ENCODE measurements around the gene SRP19.
A peak's percentile ranks its signal among the peaks of the same experiment; 100 is the strongest.

The SRP19 gene

GRCh38 chr5:112833971-112834370 is 27.1 kb upstream of the SRP19 start:
- Histone ChIP-seq H3K4me2 (ENCODE audit: low read length) (no peak overlapping the region), H2AFZ (ENCODE audit: insufficient read depth, low read length, poor library complexity) (no peak overlapping the region), H3K9ac (ENCODE audit: low read length) (no peak overlapping the region), H3K4ac (ENCODE audit: low read depth, low read length) (no peak overlapping the region), H3K27me3 (ENCODE audit: insufficient read depth, low read length) (no peaks in the 10 kb centered on the region), H3K23ac (ENCODE audit: low read length) (no peak overlapping the region), H3K27ac (ENCODE audit: low read depth, low read length) (no peak overlapping the region), H3K79me1 (ENCODE audit: low read length) (no peaks in the 10 kb centered on the region), H4K12ac (ENCODE audit: low read depth, low read length) (no peak overlapping the region), H2BK120ac (ENCODE audit: insufficient read depth, low read length, poor library complexity) (no peak overlapping the region), H2BK12ac (ENCODE audit: low read length) (no peak overlapping the region), H3K4me3 (ENCODE audit: low read depth, low read length) (no peak overlapping the region), H4K91ac (ENCODE audit: low read depth, low read length) (no peak overlapping the region), H4K8ac (ENCODE audit: low read depth, low read length) (no peak overlapping the region), H3K18ac (ENCODE audit: low read length) (no peak overlapping the region), H3K14ac (ENCODE audit: low read length) (no peak overlapping the region), H3K79me2 (ENCODE audit: control insufficient read depth, insufficient read depth, low read length, poor library complexity) (no peaks in the 10 kb centered on the region), H2AK5ac (ENCODE audit: low read length) (no peak overlapping the region), H3K4me1 (ENCODE audit: control insufficient read depth in 1 of 2, insufficient read depth in 2 of 2, low read length in 2 of 2) (no peaks in the 10 kb centered on the region), H3K9me3 (ENCODE audit: insufficient read depth, low read depth, low read length) (no peaks in the 10 kb centered on the region), H3K36me3 (ENCODE audit: control insufficient read depth in 1 of 2, insufficient read depth in 2 of 2, low read length in 2 of 2) (peaks cover 4 to 8% of the 10 kb centered on the region in 2 experiments), H2BK5ac (ENCODE audit: low read depth, low read length, poor library complexity) (no peak overlapping the region)
- no CpG with 5 or more reads among the region's 13 CpGs for WGBS (ENCODE audit: extremely low coverage, insufficient coverage, insufficient read length)
- peak; percentile 82 to 92 for DNase-seq

DNA sequence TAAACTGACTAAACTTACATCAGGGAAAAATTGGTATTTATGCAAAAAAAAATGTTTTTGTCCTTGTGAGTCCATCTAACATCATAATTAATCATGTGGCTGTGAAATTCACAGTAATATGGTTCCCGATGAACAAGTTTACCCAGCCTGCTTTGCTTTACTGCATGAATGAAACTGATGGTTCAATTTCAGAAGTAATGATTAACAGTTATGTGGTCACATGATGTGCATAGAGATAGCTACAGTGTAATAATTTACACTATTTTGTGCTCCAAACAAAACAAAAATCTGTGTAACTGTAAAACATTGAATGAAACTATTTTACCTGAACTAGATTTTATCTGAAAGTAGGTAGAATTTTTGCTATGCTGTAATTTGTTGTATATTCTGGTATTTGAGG is 16.6 kb upstream of the SRP19 start:
- H3K27ac ChIP-seq (ENCODE audit: low read depth, low read length) = no peak overlapping the region
- no peaks in the 10 kb centered on the region for H3K79me1 ChIP-seq (ENCODE audit: low read length)
- H3K79me2 ChIP-seq (ENCODE audit: control insufficient read depth, insufficient read depth, low read length, poor library complexity) = no peaks in the 10 kb centered on the region
- no peak overlapping the region for H4K12ac ChIP-seq (ENCODE audit: low read depth, low read length)
- no peaks in the 10 kb centered on the region for H3K4me1 ChIP-seq (ENCODE audit: control insufficient read depth in 1 of 2, insufficient read depth in 2 of 2, low read length in 2 of 2)
- H2BK12ac ChIP-seq (ENCODE audit: low read length) = no peak overlapping the region
- no peak overlapping the region for H3K23ac ChIP-seq (ENCODE audit: low read length)
- H2BK5ac ChIP-seq (ENCODE audit: low read depth, low read length, poor library complexity) = no peak overlapping the region
- WGBS (ENCODE audit: extremely low coverage, insufficient coverage, insufficient read length) = no CpG with 5 or more reads among the region's 1 CpG
- H3K27me3 ChIP-seq (ENCODE audit: insufficient read depth, low read length) = no peaks in the 10 kb centered on the region
- H4K8ac ChIP-seq (ENCODE audit: low read depth, low read length) = no peak overlapping the region
- no peak overlapping the region for H3K4me3 ChIP-seq (ENCODE audit: low read depth, low read length)
- no peak for DNase-seq
- no peak overlapping the region for H3K4me2 ChIP-seq (ENCODE audit: low read length)
- no peaks in the 10 kb centered on the region for H3K9me3 ChIP-seq (ENCODE audit: insufficient read depth, low read depth, low read length)
- no peak overlapping the region for H3K18ac ChIP-seq (ENCODE audit: low read length)
- H2AK5ac ChIP-seq (ENCODE audit: low read length) = no peak overlapping the region
- H2AFZ ChIP-seq (ENCODE audit: insufficient read depth, low read length, poor library complexity) = no peak overlapping the region
- no peak overlapping the region for H4K91ac ChIP-seq (ENCODE audit: low read depth, low read length)
- H3K36me3 ChIP-seq (ENCODE audit: control insufficient read depth in 1 of 2, insufficient read depth in 2 of 2, low read length in 2 of 2) = peaks cover 0 to 8% of the 10 kb centered on the region in 2 experiments
- H3K14ac ChIP-seq (ENCODE audit: low read length) = no peak overlapping the region
- H3K4ac ChIP-seq (ENCODE audit: low read depth, low read length) = no peak overlapping the region
- H3K9ac ChIP-seq (ENCODE audit: low read length) = no peak overlapping the region
- H2BK120ac ChIP-seq (ENCODE audit: insufficient read depth, low read length, poor library complexity) = no peak overlapping the region

- H2BK12ac ChIP-seq (ENCODE audit: low read length) = no peak overlapping the region
- WGBS (ENCODE audit: extremely low coverage, insufficient coverage, insufficient read length) = no CpG with 5 or more reads among the region's 5 CpGs
- no peak overlapping the region for H2BK120ac ChIP-seq (ENCODE audit: insufficient read depth, low read length, poor library complexity)
- no peak overlapping the region for H4K91ac ChIP-seq (ENCODE audit: low read depth, low read length)
- H2AK5ac ChIP-seq (ENCODE audit: low read length) = no peak overlapping the region
- H3K4me2 ChIP-seq (ENCODE audit: low read length) = no peak overlapping the region
- no peak for DNase-seq
- no peaks in the 10 kb centered on the region for H3K27me3 ChIP-seq (ENCODE audit: insufficient read depth, low read length)
- no peaks in the 10 kb centered on the region for H3K36me3 ChIP-seq (ENCODE audit: control insufficient read depth in 1 of 2, insufficient read depth in 2 of 2, low read length in 2 of 2)
- H3K14ac ChIP-seq (ENCODE audit: low read length) = no peak overlapping the region
- H3K4ac ChIP-seq (ENCODE audit: low read depth, low read length) = no peak overlapping the region
- no peak overlapping the region for H2AFZ ChIP-seq (ENCODE audit: insufficient read depth, low read length, poor library complexity)
- no peaks in the 10 kb centered on the region for H3K4me1 ChIP-seq (ENCODE audit: control insufficient read depth in 1 of 2, insufficient read depth in 2 of 2, low read length in 2 of 2)
- no peak overlapping the region for H3K27ac ChIP-seq (ENCODE audit: low read depth, low read length)
- no peak overlapping the region for H3K4me3 ChIP-seq (ENCODE audit: low read depth, low read length)
- H3K23ac ChIP-seq (ENCODE audit: low read length) = peak overlapping the region; percentile 85
- no peak overlapping the region for H4K8ac ChIP-seq (ENCODE audit: low read depth, low read length)
- H3K18ac ChIP-seq (ENCODE audit: low read length) = no peak overlapping the region
- H4K12ac ChIP-seq (ENCODE audit: low read depth, low read length) = no peak overlapping the region
- no peaks in the 10 kb centered on the region for H3K79me1 ChIP-seq (ENCODE audit: low read length)
- H3K9me3 ChIP-seq (ENCODE audit: insufficient read depth, low read depth, low read length) = no peaks in the 10 kb centered on the region
- no peak overlapping the region for H3K9ac ChIP-seq (ENCODE audit: low read length)
- H3K79me2 ChIP-seq (ENCODE audit: control insufficient read depth, insufficient read depth, low read length, poor library complexity) = no peaks in the 10 kb centered on the region
- H2BK5ac ChIP-seq (ENCODE audit: low read depth, low read length, poor library complexity) = no peak overlapping the region
These were observed 14.5 kb upstream of the SRP19 start for GRCh38 chr5:112846556-112846955.

DNA sequence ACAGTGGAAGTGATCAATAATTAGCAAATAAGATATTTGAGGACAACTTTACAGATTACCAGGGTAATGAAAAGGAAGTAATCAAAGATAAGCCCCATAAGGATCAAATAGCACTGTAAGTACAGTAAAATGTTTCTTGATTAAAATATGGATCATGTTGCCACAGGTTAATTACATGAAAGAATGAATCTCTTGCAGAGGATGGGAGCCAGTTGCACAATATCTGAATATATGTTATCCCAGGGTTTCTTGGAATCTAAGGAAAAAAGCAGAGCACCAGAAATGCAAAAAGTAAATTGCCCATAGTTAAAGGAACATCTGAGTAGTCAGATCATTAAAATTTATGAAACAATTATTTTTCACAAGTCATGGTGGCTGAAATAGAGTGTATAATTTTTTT is 13.8 kb upstream of the SRP19 start:
- no peak overlapping the region for H4K12ac ChIP-seq (ENCODE audit: low read depth, low read length)
- H2BK120ac ChIP-seq (ENCODE audit: insufficient read depth, low read length, poor library complexity) = no peak overlapping the region
- H3K14ac ChIP-seq (ENCODE audit: low read length) = no peak overlapping the region
- H3K27me3 ChIP-seq (ENCODE audit: insufficient read depth, low read length) = no peaks in the 10 kb centered on the region
- H4K8ac ChIP-seq (ENCODE audit: low read depth, low read length) = no peak overlapping the region
- no peaks in the 10 kb centered on the region for H3K79me2 ChIP-seq (ENCODE audit: control insufficient read depth, insufficient read depth, low read length, poor library complexity)
- H3K79me1 ChIP-seq (ENCODE audit: low read length) = no peaks in the 10 kb centered on the region
- H3K4me3 ChIP-seq (ENCODE audit: low read depth, low read length) = no peak overlapping the region
- H3K9ac ChIP-seq (ENCODE audit: low read length) = no peak overlapping the region
- H3K27ac ChIP-seq (ENCODE audit: low read depth, low read length) = no peak overlapping the region
- H3K9me3 ChIP-seq (ENCODE audit: insufficient read depth, low read depth, low read length) = no peaks in the 10 kb centered on the region
- H2BK5ac ChIP-seq (ENCODE audit: low read depth, low read length, poor library complexity) = no peak overlapping the region
- no peak overlapping the region for H3K4me2 ChIP-seq (ENCODE audit: low read length)
- no peak overlapping the region for H3K4ac ChIP-seq (ENCODE audit: low read depth, low read length)
- H3K4me1 ChIP-seq (ENCODE audit: control insufficient read depth in 1 of 2, insufficient read depth in 2 of 2, low read length in 2 of 2) = no peaks in the 10 kb centered on the region
- H3K36me3 ChIP-seq (ENCODE audit: control insufficient read depth in 1 of 2, insufficient read depth in 2 of 2, low read length in 2 of 2) = no peaks in the 10 kb centered on the region
- no peak overlapping the region for H2AK5ac ChIP-seq (ENCODE audit: low read length)
- peak in 1 of 2 donors; percentile 16 for DNase-seq
- H3K18ac ChIP-seq (ENCODE audit: low read length) = no peak overlapping the region
- no peak overlapping the region for H4K91ac ChIP-seq (ENCODE audit: low read depth, low read length)
- no peak overlapping the region for H2AFZ ChIP-seq (ENCODE audit: insufficient read depth, low read length, poor library complexity)
- H3K23ac ChIP-seq (ENCODE audit: low read length) = no peak overlapping the region
- no peak overlapping the region for H2BK12ac ChIP-seq (ENCODE audit: low read length)
